NB4 (cell line): ENCODE measurements around the gene TUBB4B.

Experiments used
- DNase-seq: peaks from one replicate; pipeline ENCODE4 v3.0.0; 2010; ENCODE audit warnings: low read depth
- H3K4me3 ChIP-seq: one replicate; pipeline ENCODE4 v1.5.1; 2011; ENCODE audit warnings: mild to moderate bottlenecking, low read depth, low read length, moderate library complexity
- CTCF ChIP-seq: IDR thresholded peaks from one replicate; pipeline ENCODE4 v1.5.1; 2012; ENCODE audit warnings: low read depth, low read length
- MAX ChIP-seq: IDR thresholded peaks from 2 replicates; pipeline ENCODE4 v1.6.1; 2011; ENCODE audit warnings: low read depth, low read length
- MYC ChIP-seq: IDR thresholded peaks from 2 replicates; pipeline ENCODE4 v1.6.1; 2011; ENCODE audit warnings: low read depth, low read length
- POLR2A ChIP-seq: IDR thresholded peaks from 2 replicates; pipeline ENCODE4 v1.6.1; 2011; ENCODE audit warnings: mild to moderate bottlenecking; ENCODE audit not compliant: insufficient read length; ENCODE audit errors: extremely low read depth

TUBB4B gene

GRCh38 chr9:137206602-137207001 is 34.5 kb upstream of the TUBB4B start:
- no peak for DNase-seq
- H3K4me3 ChIP-seq = peak overlapping the region; percentile 99
- no peak for TF ChIP-seq CTCF
- no peak for TF ChIP-seq MAX

- TF ChIP-seq CTCF (no peak), POLR2A (no peak), MYC (no peak), MAX (no peak)
- no peak for DNase-seq
- no peak overlapping the region for H3K4me3 ChIP-seq
Measured at GRCh38 chr9:137211532-137211931, 29.6 kb upstream of the TUBB4B start.

- H3K4me3 ChIP-seq = no peak overlapping the region
- no peak for DNase-seq
- no peak for TF ChIP-seq CTCF
- TF ChIP-seq MAX = no peak
- no peak for TF ChIP-seq MYC
- no peak for TF ChIP-seq POLR2A
Measured at GRCh38 chr9:137212520-137212919, 28.6 kb upstream of the TUBB4B start.

GRCh38 chr9:137213160-137214060 is 27.7 kb upstream of the TUBB4B start:
- no peak for TF ChIP-seq MAX
- TF ChIP-seq POLR2A = no peak
- TF ChIP-seq CTCF = no peak
- no peak for TF ChIP-seq MYC
- H3K4me3 ChIP-seq = no peak overlapping the region
- DNase-seq = no peak

- no peak overlapping the region for H3K4me3 ChIP-seq
- no peak for DNase-seq
- no peak for TF ChIP-seq POLR2A
- TF ChIP-seq MAX = no peak
Measured at GRCh38 chr9:137214620-137215019, 26.5 kb upstream of the TUBB4B start.

- TF ChIP-seq MAX = no peak
- H3K4me3 ChIP-seq = no peak overlapping the region
- no peak for DNase-seq
Measured at GRCh38 chr9:137215196-137215986, 25.7 kb upstream of the TUBB4B start.
